ENCODE data around the gene DOK6. TPM values are rescaled to one million over a fixed set of nuclear protein-coding genes. Genes with fewer than 3 reads are reported as not detected.

The DOK6 gene
- total and polyA plus RNA-seq, 9 of the 15 experiments (the other 6 are each of a cell fraction or from before 2014, with no cell fraction given): not detected

DNA sequence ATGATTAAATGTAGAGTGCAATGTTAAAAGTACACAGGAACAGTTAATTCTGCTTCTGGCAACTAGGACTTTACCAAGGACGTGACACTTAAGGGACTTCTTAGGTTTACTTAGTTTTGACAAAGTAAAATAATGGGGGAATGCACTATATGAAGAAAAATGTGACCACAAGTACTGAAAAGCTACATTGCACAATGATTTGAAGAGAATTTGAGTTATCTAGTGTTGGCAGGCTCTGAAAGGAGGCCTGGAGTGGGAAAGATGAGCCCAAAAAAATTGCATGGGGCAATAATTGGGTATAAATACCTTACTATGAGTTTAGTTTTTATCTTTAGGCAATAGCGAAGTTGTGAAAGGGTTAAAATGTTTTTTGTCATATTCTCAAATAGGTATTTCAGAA lies 173.7 kb downstream of the DOK6 start:
- Histone ChIP-seq H3K4me3 (no peak overlapping the region), H3K27me3 (ENCODE audit: control insufficient read depth in 2 of 2, insufficient read depth in 2 of 2, low read length in 2 of 2) (no peaks in the 10 kb centered on the region), H3K36me3 (ENCODE audit: control insufficient read depth, insufficient read depth, low read length) (no peaks in the 10 kb centered on the region), H3K4me2 (ENCODE audit: insufficient read depth, low read length) (no peak overlapping the region), H3K9ac (ENCODE audit: insufficient read depth in 1 of 2, low read depth in 2 of 2, low read length in 2 of 2) (no peak overlapping the region), H3K79me2 (ENCODE audit: control insufficient read depth, insufficient read depth, low read length) (no peaks in the 10 kb centered on the region), H3K9me1 (ENCODE audit: control insufficient read depth, insufficient read depth, low read length) (no peaks in the 10 kb centered on the region), H2AFZ (ENCODE audit: low read depth, low read length) (no peak overlapping the region), H3K4me1 (replicated peaks in 1 of 2; ENCODE audit: control insufficient read depth in 2 of 2, insufficient read depth in 2 of 2, low read length in 2 of 2) (no peaks in the 10 kb centered on the region), H3K9me3 (replicated peaks; ENCODE audit: control insufficient read depth, insufficient read depth, low read depth, low read length) (no peaks in the 10 kb centered on the region), H4K20me1 (replicated peaks; ENCODE audit: control insufficient read depth, insufficient read depth, low read length) (no peaks in the 10 kb centered on the region), H3K27ac (ENCODE audit: extremely low read depth, low read depth, low read length) (no peak overlapping the region)
- ChIA-PET POLR2A (no interaction called here), CTCF (ENCODE audit: low intra/inter-chr PET ratio) (no interaction called here)
- DNase-seq (ENCODE audit: extremely low read depth in 1 of 4, low spot score in 3 of 4) (no peak), ATAC-seq (no peak), FAIRE-seq (no peak)
- BruUV-seq (replicated peaks): no TSS peak
- WGBS (ENCODE audit: insufficient coverage, low coverage, missing lambda C conversion rate): 0% methylated on average over 2 of the region's 2 CpGs
- in situ Hi-C loops (cut with MboI): no loop called here
- no peak for TF ChIP-seq CBX8 (IDR thresholded peaks at IDR 0.05; ENCODE audit: borderline replicate concordance, extremely low read depth, low read depth, low read length, poor library complexity, severe bottlenecking)
- no peak for TF ChIP-seq MTA1 (IDR thresholded peaks at IDR 0.05; ENCODE audit: borderline replicate concordance)
- peak; percentile 34 for TF ChIP-seq CEBPB (tag; IDR thresholded peaks at IDR 0.05)
- no peak for TF ChIP-seq HLTF (IDR thresholded peaks at IDR 0.05)
- TF ChIP-seq GTF2E2 (tag; IDR thresholded peaks at IDR 0.05): no peak
- intact Hi-C loops (cut with micrococcal nuclease): no loop called here

GRCh38 chr18:69580107-69580506 lies 179.4 kb downstream of the DOK6 start:
- no peak for FAIRE-seq
- TF ChIP-seq CEBPG (CRISPR knock-in tag; IDR thresholded peaks at IDR 0.05): no peak
- TF ChIP-seq CEBPG (tag; conservative IDR thresholded peaks at IDR 0.05 in 1 of 2, IDR thresholded peaks at IDR 0.05 in 1 of 2): no peak
- TF ChIP-seq ILK (tag; IDR thresholded peaks at IDR 0.05; ENCODE audit: borderline replicate concordance, low read depth): no peak
- TF ChIP-seq ZNF583 (CRISPR knock-in tag; IDR thresholded peaks at IDR 0.05): no peak
- TF ChIP-seq EWSR1 (IDR thresholded peaks at IDR 0.05; ENCODE audit: borderline replicate concordance, low read depth, partially characterized antibody): no peak
- no peak for TF ChIP-seq RBBP5 (IDR thresholded peaks at IDR 0.05; ENCODE audit: borderline replicate concordance, insufficient read depth, low read length, poor library complexity, severe bottlenecking)
- TF ChIP-seq TEAD1 (CRISPR knock-in tag; IDR thresholded peaks at IDR 0.05): no peak
- no peak for TF ChIP-seq BMI1 (IDR thresholded peaks at IDR 0.05; ENCODE audit: low read length)
- TF ChIP-seq, protein P1, sequence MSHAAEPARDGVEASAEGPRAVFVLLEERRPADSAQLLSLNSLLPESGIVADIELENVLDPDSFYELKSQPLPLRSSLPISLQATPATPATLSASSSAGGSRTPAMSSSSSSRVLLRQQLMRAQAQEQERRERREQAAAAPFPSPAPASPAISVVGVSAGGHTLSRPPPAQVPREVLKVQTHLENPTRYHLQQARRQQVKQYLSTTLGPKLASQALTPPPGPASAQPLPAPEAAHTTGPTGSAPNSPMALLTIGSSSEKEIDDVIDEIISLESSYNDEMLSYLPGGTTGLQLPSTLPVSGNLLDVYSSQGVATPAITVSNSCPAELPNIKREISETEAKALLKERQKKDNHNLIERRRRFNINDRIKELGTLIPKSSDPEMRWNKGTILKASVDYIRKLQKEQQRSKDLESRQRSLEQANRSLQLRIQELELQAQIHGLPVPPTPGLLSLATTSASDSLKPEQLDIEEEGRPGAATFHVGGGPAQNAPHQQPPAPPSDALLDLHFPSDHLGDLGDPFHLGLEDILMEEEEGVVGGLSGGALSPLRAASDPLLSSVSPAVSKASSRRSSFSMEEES (CRISPR knock-in tag; IDR thresholded peaks at IDR 0.05): no peak
- TF ChIP-seq HDAC3 (IDR thresholded peaks at IDR 0.05; ENCODE audit: borderline replicate concordance, partially characterized antibody): no peak
- TF ChIP-seq ZNF3 (CRISPR knock-in tag; IDR thresholded peaks at IDR 0.05): no peak
- no peak for TF ChIP-seq ZNF24 (IDR thresholded peaks at IDR 0.05)
- TF ChIP-seq ZC3H4 (CRISPR knock-in tag; IDR thresholded peaks at IDR 0.05; ENCODE audit: borderline replicate concordance): no peak

More at GRCh38 chr18:69580107-69580506, 179.4 kb downstream of the DOK6 start:
- intact Hi-C loops (cut with micrococcal nuclease) (no loop called here), in situ Hi-C loops (cut with MboI) (no loop called here)
- POLR2A ChIA-PET: no interaction called here
- no peak overlapping the region for H2AFZ ChIP-seq (ENCODE audit: low read depth, low read length)
- H3K9me1 ChIP-seq (ENCODE audit: control insufficient read depth, insufficient read depth, low read length): no peaks in the 10 kb centered on the region
- no peak overlapping the region for H3K4me2 ChIP-seq (ENCODE audit: insufficient read depth, low read length)
- no peak for ATAC-seq
- no peaks in the 10 kb centered on the region for H3K36me3 ChIP-seq (ENCODE audit: control insufficient read depth, insufficient read depth, low read length)
- CTCF ChIA-PET (ENCODE audit: low intra/inter-chr PET ratio): no interaction called here
- WGBS (ENCODE audit: insufficient coverage, low coverage, missing lambda C conversion rate): 0% methylated on average over 3 of the region's 3 CpGs
- no peaks in the 10 kb centered on the region for H3K9me3 ChIP-seq (replicated peaks; ENCODE audit: control insufficient read depth, insufficient read depth, low read depth, low read length)
- no peak overlapping the region for H3K9ac ChIP-seq (ENCODE audit: insufficient read depth in 1 of 2, low read depth in 2 of 2, low read length in 2 of 2)
- H4K20me1 ChIP-seq (replicated peaks; ENCODE audit: control insufficient read depth, insufficient read depth, low read length): no peaks in the 10 kb centered on the region
- H3K4me1 ChIP-seq (replicated peaks in 1 of 2; ENCODE audit: control insufficient read depth in 2 of 2, insufficient read depth in 2 of 2, low read length in 2 of 2): no peaks in the 10 kb centered on the region
- BruUV-seq (replicated peaks): no TSS peak
- no peaks in the 10 kb centered on the region for H3K79me2 ChIP-seq (ENCODE audit: control insufficient read depth, insufficient read depth, low read length)
- no peaks in the 10 kb centered on the region for H3K27me3 ChIP-seq (ENCODE audit: control insufficient read depth in 2 of 2, insufficient read depth in 2 of 2, low read length in 2 of 2)
- H3K27ac ChIP-seq (ENCODE audit: extremely low read depth, low read depth, low read length): no peak overlapping the region
- H3K4me3 ChIP-seq: no peak overlapping the region
- no peak for DNase-seq (ENCODE audit: extremely low read depth in 1 of 4, low spot score in 3 of 4)
